ENCODE results near the gene SAV1. TPM values are rescaled to one million over a fixed set of nuclear protein-coding genes. Genes with fewer than 3 reads are reported as not detected.
"Not testable (repeated sequence)": the region's sequence is repeated elsewhere in the genome, so short reads cannot be mapped to it uniquely, and the experiment has no call there.

The SAV1 gene
- total and polyA plus RNA-seq, 2 experiments from 2014 or later, result 28.6 to 30.2 TPM

DNA sequence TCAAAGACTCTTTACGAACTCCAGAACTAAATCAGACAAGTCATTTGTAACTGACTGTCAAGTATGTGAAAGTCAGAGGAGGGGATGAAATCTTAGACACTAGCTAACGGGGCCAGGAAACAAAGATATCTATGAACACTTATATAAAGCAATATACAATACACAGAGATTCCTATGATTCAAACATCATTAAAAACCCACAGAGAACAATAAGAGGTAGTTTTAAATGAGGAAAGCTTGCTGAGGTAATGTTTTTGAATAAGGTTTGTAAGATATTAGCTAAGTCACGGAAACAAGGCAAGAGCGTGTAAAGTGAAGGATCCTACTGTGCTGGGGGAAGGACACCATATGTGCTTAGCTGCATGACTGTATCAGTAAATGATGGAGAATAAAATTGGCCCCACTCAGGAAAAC, 36.7 kb downstream of the SAV1 start:
- Histone ChIP-seq H3K27ac (no peak overlapping the region), H3K79me2 (ENCODE audit: insufficient read depth) (0 out of 2 replicates have a peak, but pooled peaks cover 3% of the 10 kb centered on the region), H3K27me3 (replicated peaks; ENCODE audit: insufficient read depth) (no peaks in the 10 kb centered on the region), H3K9ac (no peak overlapping the region), H3K4me2 (ENCODE audit: unreplicated experiment) (no peak overlapping the region), H3K9me2 (ENCODE audit: insufficient read depth) (no peaks in the 10 kb centered on the region), H3K36me3 (ENCODE audit: low read depth) (peaks cover 28% of the 10 kb centered on the region; the same call in 1 of the 2 replicates), H3F3A (ENCODE audit: insufficient read depth) (no peaks in the 10 kb centered on the region), H3K9me3 (ENCODE audit: low read depth) (no peaks in the 10 kb centered on the region), H3K4me3 (no peak overlapping the region), H4K20me1 (ENCODE audit: insufficient read depth) (no peaks in the 10 kb centered on the region), H2AFZ (no peak overlapping the region), H3K4me1 (ENCODE audit: insufficient read depth) (peaks cover 4% of the 10 kb centered on the region; the same call in 1 of the 2 replicates)
- WGBS, 2 experiments (ENCODE audit: low coverage in 1 of 2, low lambda C conversion rate in 2 of 2, missing lambda C conversion rate in 2 of 2), result 75 to 80% methylated on average over 4 of the region's 4 CpGs
- no peak for TF ChIP-seq EZH2phosphoT487 (IDR thresholded peaks at IDR 0.05; ENCODE audit: insufficient read depth, low read depth)
- no peak for TF ChIP-seq EZH2 (IDR thresholded peaks at IDR 0.05; ENCODE audit: insufficient read depth, poor library complexity, severe bottlenecking)
- no peak for DNase-seq
- in situ Hi-C loops (cut with MboI), result no loop called here

DNA sequence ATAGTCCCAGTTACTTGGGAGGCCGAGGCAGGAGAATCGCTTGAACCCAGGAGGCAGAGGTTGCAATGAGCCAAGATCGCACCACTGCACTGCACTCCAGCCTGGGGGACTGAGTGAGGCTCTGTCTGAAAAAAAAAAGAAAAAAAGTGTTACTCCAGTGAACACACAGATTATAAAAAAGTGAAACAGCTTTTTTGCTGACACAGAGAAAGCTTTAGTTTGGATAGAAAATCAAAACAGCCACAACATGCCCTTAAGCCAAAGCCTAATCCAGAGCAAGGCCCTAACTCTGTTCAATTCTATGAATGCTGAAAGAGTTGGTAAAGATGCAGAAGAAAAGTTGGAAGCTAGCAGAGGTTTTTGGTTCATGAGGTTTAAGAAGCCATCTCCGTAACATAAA, 43.2 kb downstream of the SAV1 start:
- H3K4me1 ChIP-seq (ENCODE audit: insufficient read depth); H3K4me2 ChIP-seq (ENCODE audit: unreplicated experiment); H3K36me3 ChIP-seq (ENCODE audit: low read depth); H3K9me3 ChIP-seq (ENCODE audit: low read depth); H3K79me2 ChIP-seq (ENCODE audit: insufficient read depth); H3F3A ChIP-seq (ENCODE audit: insufficient read depth); H3K27ac ChIP-seq; DNase-seq; H2AFZ ChIP-seq; H4K20me1 ChIP-seq (ENCODE audit: insufficient read depth); H3K9me2 ChIP-seq (ENCODE audit: insufficient read depth); H3K9ac ChIP-seq; H3K4me3 ChIP-seq; H3K27me3 ChIP-seq (replicated peaks; ENCODE audit: insufficient read depth): not testable (repeated sequence)
- 97 to 99% methylated on average over 4 of the region's 4 CpGs for WGBS, 2 experiments (ENCODE audit: low coverage in 1 of 2, low lambda C conversion rate in 2 of 2, missing lambda C conversion rate in 2 of 2)
- in situ Hi-C loops (cut with MboI), result loop anchor here (25.0 kb wide), 1 partner anchor 587 kb away; no protein-coding TSS in a partner anchor

DNA sequence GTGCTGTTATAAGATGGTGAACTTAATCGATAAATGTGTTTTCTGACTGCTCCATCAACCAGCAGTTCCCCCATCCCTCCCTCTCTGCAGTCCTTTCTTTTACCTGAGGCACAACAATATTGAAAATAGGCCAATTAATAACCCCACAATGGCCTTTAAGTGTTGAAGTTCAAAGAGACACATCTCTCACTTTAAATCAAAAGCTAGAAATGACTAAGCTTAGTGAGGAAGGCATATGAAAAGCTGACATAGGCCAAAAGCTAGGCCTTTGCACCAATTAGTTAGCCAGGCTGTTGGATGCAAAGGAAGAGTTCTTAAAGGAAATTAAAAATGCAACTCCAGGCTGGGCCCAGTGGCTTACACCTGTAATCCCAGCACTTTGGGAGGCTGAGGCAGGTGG, 43.7 kb downstream of the SAV1 start:
- no peak overlapping the region for H3K27ac ChIP-seq
- H2AFZ ChIP-seq, result no peak overlapping the region
- in situ Hi-C loops (cut with MboI), result loop anchor here (25.0 kb wide), 1 partner anchor 588 kb away; no protein-coding TSS in a partner anchor
- WGBS, 2 experiments (ENCODE audit: low coverage in 1 of 2, low lambda C conversion rate in 2 of 2, missing lambda C conversion rate in 2 of 2), result 100% methylated on average over 1 of the region's 1 CpG
- no peak overlapping the region for H3K4me2 ChIP-seq (ENCODE audit: unreplicated experiment)
- no peaks in the 10 kb centered on the region for H3K27me3 ChIP-seq (replicated peaks; ENCODE audit: insufficient read depth)
- H3K36me3 ChIP-seq (ENCODE audit: low read depth), result no peaks in the 10 kb centered on the region; the same call in 1 of the 2 replicates
- no peaks in the 10 kb centered on the region for H3K9me2 ChIP-seq (ENCODE audit: insufficient read depth)
- H3K9me3 ChIP-seq (ENCODE audit: low read depth), result no peaks in the 10 kb centered on the region
- 0 out of 2 replicates have a peak, but pooled peaks cover 3% of the 10 kb centered on the region for H3F3A ChIP-seq (ENCODE audit: insufficient read depth)
- H3K79me2 ChIP-seq (ENCODE audit: insufficient read depth), result no peaks in the 10 kb centered on the region
- H3K4me1 ChIP-seq (ENCODE audit: insufficient read depth), result no peaks in the 10 kb centered on the region
- DNase-seq, result no peak
- H4K20me1 ChIP-seq (ENCODE audit: insufficient read depth), result no peaks in the 10 kb centered on the region
- no peak for TF ChIP-seq EZH2 (IDR thresholded peaks at IDR 0.05; ENCODE audit: insufficient read depth, poor library complexity, severe bottlenecking)
- TF ChIP-seq EZH2phosphoT487 (IDR thresholded peaks at IDR 0.05; ENCODE audit: insufficient read depth, low read depth), result no peak
- H3K4me3 ChIP-seq, result no peak overlapping the region
- H3K9ac ChIP-seq, result no peak overlapping the region

DNA sequence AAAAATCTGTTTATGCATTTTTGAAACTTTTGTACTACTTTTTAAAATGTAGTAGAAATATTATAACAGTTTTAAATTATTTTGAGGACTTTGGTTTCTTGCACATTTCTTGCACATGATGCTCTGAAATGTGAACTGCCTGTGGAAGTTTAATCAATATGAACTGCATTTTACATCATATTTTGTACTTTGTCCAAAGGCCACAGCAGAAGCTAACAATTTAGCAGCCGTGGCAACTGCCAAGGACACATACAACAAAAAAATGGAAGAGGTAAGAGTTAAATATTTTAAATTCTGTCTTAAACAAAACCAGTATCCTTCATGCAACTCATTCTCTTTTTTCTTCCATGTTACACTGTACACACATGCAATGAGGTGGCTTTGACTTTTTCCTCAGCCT, 45.1 kb downstream of the SAV1 start:
- Histone ChIP-seq H3K9me3 (ENCODE audit: low read depth) (no peaks in the 10 kb centered on the region), H3K27ac (no peak overlapping the region), H3K9me2 (ENCODE audit: insufficient read depth) (no peaks in the 10 kb centered on the region), H3K4me2 (ENCODE audit: unreplicated experiment) (no peak overlapping the region), H3K4me1 (ENCODE audit: insufficient read depth) (no peaks in the 10 kb centered on the region), H2AFZ (no peak overlapping the region), H4K20me1 (ENCODE audit: insufficient read depth) (no peaks in the 10 kb centered on the region), H3K9ac (no peak overlapping the region), H3K36me3 (ENCODE audit: low read depth) (no peaks in the 10 kb centered on the region; the same call in 1 of the 2 replicates), H3K79me2 (ENCODE audit: insufficient read depth) (no peaks in the 10 kb centered on the region), H3F3A (ENCODE audit: insufficient read depth) (0 out of 2 replicates have a peak, but pooled peaks cover 3% of the 10 kb centered on the region), H3K4me3 (no peak overlapping the region), H3K27me3 (replicated peaks; ENCODE audit: insufficient read depth) (no peaks in the 10 kb centered on the region)
- 69 to 91% methylated on average over 1 of the region's 1 CpG for WGBS, 2 experiments (ENCODE audit: low coverage in 1 of 2, low lambda C conversion rate in 2 of 2, missing lambda C conversion rate in 2 of 2)
- TF ChIP-seq EZH2 (IDR thresholded peaks at IDR 0.05; ENCODE audit: insufficient read depth, poor library complexity, severe bottlenecking), result no peak
- TF ChIP-seq EZH2phosphoT487 (IDR thresholded peaks at IDR 0.05; ENCODE audit: insufficient read depth, low read depth), result no peak
- in situ Hi-C loops (cut with MboI), result loop anchor here (25.0 kb wide), 1 partner anchor 589 kb away; no protein-coding TSS in a partner anchor
- no peak for DNase-seq

- Histone ChIP-seq H3K9me3 (ENCODE audit: low read depth) (no peaks in the 10 kb centered on the region), H3K4me2 (ENCODE audit: unreplicated experiment) (no peak overlapping the region), H3K4me3 (no peak overlapping the region), H3F3A (ENCODE audit: insufficient read depth) (0 out of 2 replicates have a peak, but pooled peaks cover 3% of the 10 kb centered on the region), H4K20me1 (ENCODE audit: insufficient read depth) (no peaks in the 10 kb centered on the region), H3K9ac (no peak overlapping the region), H2AFZ (no peak overlapping the region), H3K79me2 (ENCODE audit: insufficient read depth) (no peaks in the 10 kb centered on the region), H3K27ac (no peak overlapping the region), H3K4me1 (ENCODE audit: insufficient read depth) (no peaks in the 10 kb centered on the region), H3K27me3 (replicated peaks; ENCODE audit: insufficient read depth) (no peaks in the 10 kb centered on the region), H3K36me3 (ENCODE audit: low read depth) (no peaks in the 10 kb centered on the region), H3K9me2 (ENCODE audit: insufficient read depth) (no peaks in the 10 kb centered on the region)
- TF ChIP-seq EZH2phosphoT487 (IDR thresholded peaks at IDR 0.05; ENCODE audit: insufficient read depth, low read depth) (no peak), EZH2 (IDR thresholded peaks at IDR 0.05; ENCODE audit: insufficient read depth, poor library complexity, severe bottlenecking) (no peak)
- WGBS, 2 experiments (ENCODE audit: low coverage in 1 of 2, low lambda C conversion rate in 2 of 2, missing lambda C conversion rate in 2 of 2), result 75 to 77% methylated on average over 4 of the region's 4 CpGs
- in situ Hi-C loops (cut with MboI), result loop anchor here (25.0 kb wide), 1 partner anchor 592 kb away; no protein-coding TSS in a partner anchor
- DNase-seq, result no peak
Measured at GRCh38 chr14:50620341-50620740, 47.8 kb downstream of the SAV1 start.

All from GM23248 (cell line).